ENCODE results near the gene TBL2.
"Not testable (repeated sequence)": the region's sequence is repeated elsewhere in the genome, so short reads cannot be mapped to it uniquely, and the experiment has no call there.

Gene TBL2

GRCh38 chr7:73606801-73607691, 28.7 kb upstream of the TBL2 start:
- DNase-seq, result no peak

- DNase-seq, result no peak
Observed at GRCh38 chr7:73605601-73606220, 27.3 kb upstream of the TBL2 start.

DNA sequence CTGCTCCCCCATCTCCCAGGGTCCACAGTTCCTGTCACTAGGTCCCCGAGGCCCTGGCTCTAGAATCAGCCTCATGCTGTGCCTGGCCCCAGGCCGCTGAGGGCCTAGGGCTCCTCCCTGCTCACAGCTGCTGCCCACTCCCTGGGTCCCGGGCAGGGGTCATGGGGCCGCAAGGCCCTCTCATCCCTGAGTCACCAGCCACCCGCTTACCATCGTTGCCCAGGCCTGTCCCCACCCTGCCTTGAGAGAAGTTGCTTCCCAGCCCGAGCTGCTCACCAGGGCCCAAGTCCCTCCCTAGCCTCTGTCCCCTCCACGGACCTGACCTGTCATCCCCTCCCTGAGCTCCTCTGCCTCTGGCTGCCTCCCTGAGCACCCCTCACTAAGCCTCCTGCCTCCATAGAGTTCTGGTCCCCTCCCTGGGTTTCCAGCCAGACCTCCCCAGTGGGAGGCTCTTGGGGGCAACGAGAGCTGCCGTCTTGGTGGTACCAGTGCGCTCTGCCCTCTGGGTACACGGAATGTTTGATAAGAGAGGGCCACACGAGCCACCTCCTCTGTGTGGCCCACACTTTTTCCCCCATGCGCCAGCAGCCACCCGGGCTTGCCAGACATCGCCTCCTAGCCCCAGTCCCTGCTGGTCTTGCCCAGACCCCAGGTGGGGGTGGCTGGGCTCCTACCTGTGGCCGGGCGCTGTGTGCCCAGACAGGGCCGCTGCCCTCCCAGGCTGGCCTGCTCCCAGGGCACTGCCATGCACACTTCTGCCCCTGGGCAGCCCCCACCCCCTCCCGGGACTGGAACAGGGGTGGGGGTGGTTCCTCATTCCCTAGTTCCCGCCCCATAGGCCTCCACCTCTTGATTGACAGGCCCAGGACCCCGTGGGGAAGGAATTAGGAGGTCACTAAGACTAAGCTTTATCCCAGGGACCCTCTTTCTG, 24.6 kb upstream of the TBL2 start:
- DNase-seq, result no peak

- DNase-seq, result no peak
Observed at GRCh38 chr7:73599916-73600315, 21.5 kb upstream of the TBL2 start.

DNA sequence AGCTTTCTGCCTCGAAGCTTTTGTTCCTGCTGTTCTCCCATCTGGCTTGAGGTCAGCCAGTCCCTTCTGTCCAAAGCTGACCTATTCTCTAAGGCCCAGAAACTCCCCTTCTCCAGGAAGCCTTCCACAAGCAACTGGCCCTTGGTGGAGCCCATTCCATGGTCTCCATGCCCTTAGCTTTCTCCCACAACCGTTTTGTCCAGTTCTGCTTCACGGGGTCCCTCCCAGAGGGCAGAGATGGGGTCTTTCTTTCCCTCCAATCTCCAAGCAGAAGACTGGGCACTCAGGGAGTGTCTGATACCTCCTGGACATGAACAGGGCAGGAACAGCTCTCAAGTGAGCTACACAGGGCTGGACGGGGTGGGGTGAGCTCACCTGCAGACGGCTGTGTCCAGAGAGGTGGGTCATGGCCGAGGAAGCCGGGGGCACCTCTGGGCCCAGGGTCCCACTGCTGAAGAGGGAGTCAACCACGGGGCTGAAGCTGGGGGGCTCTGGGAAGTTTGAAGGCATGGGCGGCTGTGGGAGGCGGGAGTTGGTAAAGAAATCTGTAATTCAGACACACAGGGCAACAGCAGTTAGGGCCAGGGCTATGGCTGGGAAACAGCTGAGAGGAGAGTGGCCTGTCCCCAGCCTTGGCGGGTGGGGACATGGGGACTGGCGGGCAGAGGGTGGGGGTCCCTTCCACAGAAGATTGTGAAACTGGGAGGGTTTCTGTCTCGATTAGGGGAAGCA, 20.9 kb upstream of the TBL2 start:
- DNase-seq, result no peak

- DNase-seq, result no peak
Observed at GRCh38 chr7:73597978-73598782, 19.8 kb upstream of the TBL2 start.

DNA sequence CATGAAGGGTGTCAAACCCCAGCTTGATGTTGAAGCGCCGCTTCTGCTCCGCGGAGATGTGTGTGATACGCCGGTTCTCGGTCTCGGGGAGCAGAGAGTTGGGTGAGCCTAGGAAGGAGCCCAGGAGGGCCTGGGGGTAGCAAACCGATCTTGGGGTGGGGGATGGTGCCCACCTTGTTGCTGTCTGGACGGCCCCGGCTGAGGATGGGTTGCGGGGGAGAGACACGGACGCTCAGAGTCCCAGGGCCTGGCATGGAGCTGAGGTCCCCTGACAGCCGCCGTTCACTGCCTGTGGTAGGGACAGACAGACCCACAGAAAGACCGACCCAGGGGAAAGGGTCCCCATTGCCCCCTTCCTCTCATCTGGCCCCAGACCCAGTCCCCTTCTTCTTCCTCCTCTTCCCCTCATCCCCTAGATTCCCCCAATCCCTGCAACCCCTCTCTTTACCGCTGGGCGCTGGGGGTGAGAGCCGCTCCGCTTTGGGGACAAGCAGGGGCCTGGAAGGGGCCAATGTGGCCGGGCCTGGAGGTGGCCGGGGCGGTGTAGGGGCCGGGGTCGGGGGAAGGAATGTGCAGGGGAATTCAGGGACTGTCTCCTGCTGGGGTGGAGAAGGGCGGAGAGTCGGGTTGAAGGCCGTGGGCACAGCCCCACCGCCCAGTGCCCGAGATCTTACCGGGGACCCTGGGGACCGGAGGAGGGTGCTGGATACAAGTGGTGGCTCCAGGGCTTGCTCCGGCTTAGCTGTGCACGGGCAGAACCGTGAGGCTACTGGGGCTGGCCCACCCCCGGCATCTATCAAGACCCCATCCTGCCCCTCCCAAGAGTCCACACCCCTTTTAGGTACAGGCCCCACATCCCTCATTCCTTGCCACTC, 18.0 kb upstream of the TBL2 start:
- no peak for DNase-seq

- no peak for DNase-seq
Observed at GRCh38 chr7:73595358-73595757, 17.0 kb upstream of the TBL2 start.

- DNase-seq, result no peak
Observed at GRCh38 chr7:73593207-73594045, 15.0 kb upstream of the TBL2 start.

DNA sequence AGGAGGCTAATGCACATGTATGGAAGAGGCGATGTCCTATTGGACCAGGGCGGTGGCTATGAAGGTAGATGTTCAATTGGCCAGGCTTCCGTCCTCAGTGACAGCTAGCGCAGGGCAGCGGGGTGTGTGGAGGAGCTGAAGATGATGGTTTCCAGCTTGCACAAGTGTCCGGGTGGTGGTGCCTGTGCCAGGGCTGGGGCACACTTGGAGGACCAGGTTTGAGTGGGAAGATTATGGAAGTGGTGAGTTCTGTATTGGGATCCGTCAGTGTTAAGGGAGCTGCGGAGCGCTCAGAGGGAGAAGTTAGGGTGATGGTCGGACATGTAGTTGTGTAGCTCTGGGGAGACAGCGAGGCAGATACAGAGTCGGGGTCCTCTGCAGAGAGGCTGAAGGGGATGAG, 8.5 kb upstream of the TBL2 start:
- no peak for DNase-seq

GRCh38 chr7:73585196-73585595, 6.8 kb upstream of the TBL2 start:
- no peak for DNase-seq

DNA sequence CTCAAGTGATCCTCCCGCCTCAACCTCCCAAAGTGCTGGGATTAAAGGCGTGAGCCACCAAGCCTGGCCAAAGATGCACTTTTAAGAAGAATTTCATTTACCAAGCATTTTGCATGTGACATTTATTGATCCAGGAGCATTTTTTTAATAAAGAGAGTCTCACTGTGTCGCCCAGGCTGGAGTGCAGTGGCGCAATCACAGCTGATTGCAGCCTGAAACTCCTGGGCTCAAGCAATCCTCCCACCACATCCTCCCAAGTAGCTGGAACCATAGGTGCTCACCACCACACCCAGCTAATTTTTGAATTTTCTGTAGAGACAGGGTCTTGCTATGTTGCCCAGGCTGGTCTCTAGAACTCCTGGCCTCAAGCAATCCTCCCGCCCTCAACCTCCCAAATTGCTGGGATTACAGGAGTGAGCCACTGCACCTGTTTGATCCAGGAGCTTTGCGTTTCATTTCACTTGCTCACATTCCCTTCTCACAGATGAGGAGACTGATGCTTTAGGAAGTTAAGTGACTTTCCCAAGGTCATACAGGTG, 4.4 kb upstream of the TBL2 start:
- no peak for DNase-seq

GRCh38 chr7:73581006-73581405, 2.6 kb upstream of the TBL2 start:
- not testable (repeated sequence) for DNase-seq

- DNase-seq, result no peak
Observed at GRCh38 chr7:73577627-73578341, 595 bp downstream of the TBL2 start.

DNA sequence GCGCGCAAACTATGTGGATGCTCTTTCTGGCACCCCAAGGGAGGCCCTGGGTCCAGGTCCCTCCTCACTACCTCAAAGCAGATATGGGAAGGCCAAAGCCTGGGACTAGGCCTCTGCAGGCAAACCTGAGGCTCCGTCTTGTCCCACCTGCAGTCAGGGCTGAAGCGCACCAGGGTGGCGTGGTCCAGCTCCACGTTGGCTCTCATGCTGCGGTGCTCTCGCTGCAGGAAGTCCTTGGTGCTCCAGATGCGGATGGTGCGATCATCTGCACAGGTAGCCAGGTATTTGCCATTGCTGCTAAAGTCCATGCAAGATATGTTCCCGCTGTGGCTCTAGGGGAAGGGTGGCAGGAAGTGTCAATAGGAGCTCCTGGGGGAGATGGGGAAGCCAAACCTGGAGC, 4.6 kb downstream of the TBL2 start:
- no peak for DNase-seq

GRCh38 chr7:73573276-73573675, 5.1 kb downstream of the TBL2 start:
- no peak for DNase-seq

- DNase-seq, result no peak
Observed at GRCh38 chr7:73572767-73573186, 5.6 kb downstream of the TBL2 start.

DNA sequence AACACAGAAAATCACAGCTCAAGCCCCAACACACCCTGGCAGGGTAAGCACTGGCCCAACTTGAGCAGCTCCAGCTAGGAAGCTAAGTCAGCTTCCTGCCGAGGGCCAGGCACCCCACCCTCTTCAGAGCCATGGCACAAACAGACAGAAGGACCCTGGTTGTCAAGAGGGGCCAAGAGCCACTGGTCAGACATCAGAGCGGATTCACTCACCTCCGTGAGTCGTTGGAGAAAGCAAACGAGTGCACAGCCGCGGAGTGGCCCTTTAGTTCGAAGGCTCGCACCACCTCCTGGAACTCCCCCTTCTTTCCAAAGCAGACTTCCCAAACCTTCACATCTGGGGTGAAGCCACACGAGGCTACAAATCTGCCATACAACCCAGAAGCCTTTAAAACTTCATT, 7.4 kb downstream of the TBL2 start:
- DNase-seq, result no peak

GRCh38 chr7:73570521-73570920, 7.9 kb downstream of the TBL2 start:
- DNase-seq, result no peak

All from NCI-H510A (cell line).